Occipital lobe (tissue), 2 donors: ENCODE measurements around the gene CD34. TPM values are rescaled to one million over a fixed set of nuclear protein-coding genes. Genes with fewer than 3 reads are reported as not detected.
A peak's percentile ranks its signal among the peaks of the same experiment; 100 is the strongest.
"Not testable (repeated sequence)": the region's sequence is repeated elsewhere in the genome, so short reads cannot be mapped to it uniquely, and the experiment has no call there.

Experiments used
- DNase-seq: peaks from one replicate; lab custom pipeline; 2025; lab: John Stamatoyannopoulos, UW
- total RNA-seq: library from RNA; depleted of rRNA; stranded (reverse); fragments of >200 nt; gene quantifications from one replicate; pipeline ENCODE4 v1.2.3, GENCODE V29; 2014

Gene CD34
- total RNA-seq, 1 donor from 2014 or later: 1.6 TPM

DNA sequence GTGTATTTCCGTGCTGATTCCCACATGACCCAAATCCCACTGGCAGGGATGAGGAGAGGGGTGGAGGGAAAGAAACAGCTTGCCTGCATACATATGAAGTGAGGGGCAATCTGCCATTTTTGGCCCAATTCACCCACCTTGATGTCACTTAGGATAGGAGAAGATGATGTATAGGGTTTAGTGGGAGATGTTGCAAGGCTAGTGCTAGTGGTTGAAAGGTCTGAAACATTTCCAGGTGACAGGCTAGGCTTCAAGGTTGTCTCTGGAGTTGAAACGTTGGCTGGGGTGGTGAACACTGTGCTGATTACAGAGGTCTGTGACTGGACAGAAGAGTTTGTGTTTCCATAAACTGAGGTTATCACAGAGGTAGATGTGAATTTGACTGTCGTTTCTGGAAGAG is 12.1 kb downstream of the CD34 start:
- no peak for DNase-seq

DNA sequence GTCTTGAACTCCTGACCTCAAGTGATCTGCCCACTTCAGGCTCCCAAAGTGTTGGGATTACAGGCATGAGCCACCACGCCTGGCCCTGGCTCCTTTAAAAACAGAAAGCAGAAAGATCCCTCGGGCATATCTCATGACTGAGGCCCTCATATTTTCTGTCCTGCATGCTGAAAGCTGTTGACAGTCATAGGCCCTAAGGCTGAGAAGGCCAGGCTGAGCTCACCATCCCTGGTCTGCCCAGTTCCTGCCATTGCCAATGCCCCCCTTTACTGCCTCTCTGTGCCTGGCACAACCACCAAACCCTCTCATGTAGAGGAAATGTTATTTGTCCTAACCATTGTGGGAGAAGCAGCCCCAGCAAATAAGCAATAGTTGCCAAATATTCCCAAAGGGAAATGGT is 12.7 kb downstream of the CD34 start:
- no peak for DNase-seq

DNA sequence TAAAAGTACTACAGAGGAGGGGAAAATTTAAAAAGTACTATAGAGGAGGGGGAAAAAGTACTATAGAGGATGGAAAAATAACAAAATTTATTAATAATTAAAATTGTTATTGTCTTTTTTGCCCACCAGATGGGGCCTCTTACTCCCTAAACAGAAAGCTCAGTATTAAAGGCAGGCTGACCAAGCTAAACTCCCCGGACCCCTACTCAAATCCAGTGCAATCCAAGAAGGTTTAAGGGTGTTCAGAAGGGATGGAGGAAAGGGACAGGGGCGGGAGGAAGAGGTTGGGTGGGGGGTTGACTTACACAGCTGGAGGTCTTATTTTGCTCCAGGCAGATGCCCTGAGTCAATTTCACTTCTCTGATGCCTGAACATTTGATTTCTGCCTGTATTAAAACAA is 13.7 kb downstream of the CD34 start:
- DNase-seq: no peak

DNA sequence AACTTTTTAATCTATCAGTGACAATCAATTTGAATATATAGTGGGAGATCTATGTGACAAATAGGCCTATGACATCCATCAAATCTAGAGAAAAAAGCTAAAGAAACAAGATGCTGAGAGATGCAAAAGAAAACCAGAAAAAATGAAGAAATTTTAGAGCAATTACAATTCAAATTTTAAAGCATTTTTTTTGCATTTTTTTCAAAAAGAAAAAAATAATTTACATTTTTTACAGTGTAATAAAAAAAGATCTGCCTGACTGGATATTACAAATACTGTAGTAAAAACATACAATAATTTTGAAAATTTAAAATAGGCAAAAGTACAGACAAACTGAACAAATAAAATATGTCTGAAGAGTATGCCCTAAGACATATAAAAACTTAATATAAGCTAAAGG is 14.4 kb downstream of the CD34 start:
- DNase-seq: no peak

DNA sequence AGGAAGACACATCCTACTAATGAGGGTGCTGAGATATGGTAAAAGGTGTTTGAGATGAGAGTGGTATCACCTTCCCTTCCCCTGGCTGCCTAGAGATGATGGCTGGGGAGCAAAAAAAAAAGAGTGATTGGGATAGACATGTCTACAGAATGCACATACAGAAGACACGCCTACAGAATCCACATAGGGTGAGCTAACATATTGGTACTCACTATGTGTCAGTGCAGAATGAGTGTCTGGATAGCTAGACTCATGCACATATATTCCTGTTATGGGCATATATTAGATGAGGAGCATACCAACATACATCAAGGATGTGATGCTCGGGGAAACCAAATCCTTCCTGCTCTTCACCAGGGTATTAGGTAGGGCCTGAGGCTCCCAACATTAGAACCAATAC is 16.2 kb downstream of the CD34 start:
- DNase-seq: no peak

DNA sequence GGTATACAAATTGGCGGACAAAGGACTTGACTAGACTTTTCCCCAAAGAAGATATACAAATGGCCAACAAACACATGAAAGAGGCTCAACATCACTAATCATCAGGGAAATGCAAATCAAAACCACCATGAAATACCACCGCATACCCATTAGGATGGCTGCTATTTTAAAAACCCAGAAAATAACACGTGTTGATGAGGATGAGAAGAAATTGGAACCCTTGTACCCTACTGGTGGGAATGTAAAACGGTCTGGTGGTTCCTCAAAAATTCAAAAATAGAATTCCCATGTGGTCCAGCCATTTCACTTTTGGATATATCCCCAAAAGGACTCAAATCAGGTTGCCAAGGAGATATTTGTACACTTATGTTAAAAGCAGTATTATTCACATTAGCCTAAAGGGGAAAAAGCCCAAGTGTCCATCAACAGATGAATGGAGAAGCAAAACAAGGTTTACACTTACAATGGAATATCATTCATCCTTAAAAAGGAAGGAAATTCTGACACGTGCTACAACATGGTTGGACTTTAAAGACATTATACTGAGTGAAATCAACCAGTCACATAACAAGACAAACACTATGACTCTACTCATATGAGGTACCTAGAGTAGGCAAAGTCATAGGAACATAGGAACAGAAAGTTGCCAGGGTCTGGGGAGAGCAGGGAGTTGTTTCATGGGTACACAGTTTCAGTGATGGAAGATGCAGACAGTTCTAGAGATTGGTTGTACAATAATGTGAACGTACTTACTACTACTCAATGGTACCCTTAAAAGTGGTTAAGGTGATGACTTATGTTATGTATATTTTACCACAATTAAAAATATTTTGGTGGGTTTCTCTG is 17.0 kb downstream of the CD34 start:
- no peak for DNase-seq

DNA sequence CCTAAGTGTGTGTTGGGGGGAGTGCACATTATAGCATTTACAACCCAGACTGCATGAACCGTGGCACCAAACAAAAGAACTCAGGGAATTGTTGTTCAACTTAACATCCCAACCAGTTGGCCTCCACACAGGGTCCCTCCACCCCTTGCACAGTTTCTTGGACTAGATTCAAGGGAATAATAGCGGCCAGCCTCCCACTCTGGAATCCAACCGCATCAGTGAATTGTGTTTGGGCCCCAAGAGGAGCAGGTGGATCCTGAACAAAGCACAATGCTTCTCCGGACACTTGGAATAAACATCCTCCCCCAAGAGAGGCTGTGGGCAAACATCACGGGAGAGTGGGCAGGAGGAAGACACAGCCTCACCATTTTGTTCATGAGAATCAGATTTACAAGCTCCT is 18.2 kb downstream of the CD34 start:
- DNase-seq: no peak

DNA sequence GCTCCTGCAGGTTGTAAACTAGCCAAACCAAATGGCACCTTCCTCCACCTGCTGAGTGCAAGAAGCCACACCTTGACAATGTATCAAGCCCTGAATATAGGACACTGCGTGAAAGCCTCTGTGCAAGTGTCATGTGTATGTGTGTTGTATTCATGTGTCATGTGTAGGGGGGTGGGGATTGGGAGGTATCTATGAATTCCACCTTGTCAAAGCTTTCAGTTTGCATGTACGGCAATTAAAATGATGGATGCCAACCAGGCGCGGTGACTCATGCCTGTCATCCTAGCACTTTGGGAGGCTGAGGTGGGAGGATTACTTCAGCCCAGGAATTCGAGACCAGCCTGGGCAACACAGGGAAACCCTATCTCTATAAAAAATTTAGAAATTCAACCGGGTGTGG is 19.8 kb downstream of the CD34 start:
- no peak for DNase-seq

DNA sequence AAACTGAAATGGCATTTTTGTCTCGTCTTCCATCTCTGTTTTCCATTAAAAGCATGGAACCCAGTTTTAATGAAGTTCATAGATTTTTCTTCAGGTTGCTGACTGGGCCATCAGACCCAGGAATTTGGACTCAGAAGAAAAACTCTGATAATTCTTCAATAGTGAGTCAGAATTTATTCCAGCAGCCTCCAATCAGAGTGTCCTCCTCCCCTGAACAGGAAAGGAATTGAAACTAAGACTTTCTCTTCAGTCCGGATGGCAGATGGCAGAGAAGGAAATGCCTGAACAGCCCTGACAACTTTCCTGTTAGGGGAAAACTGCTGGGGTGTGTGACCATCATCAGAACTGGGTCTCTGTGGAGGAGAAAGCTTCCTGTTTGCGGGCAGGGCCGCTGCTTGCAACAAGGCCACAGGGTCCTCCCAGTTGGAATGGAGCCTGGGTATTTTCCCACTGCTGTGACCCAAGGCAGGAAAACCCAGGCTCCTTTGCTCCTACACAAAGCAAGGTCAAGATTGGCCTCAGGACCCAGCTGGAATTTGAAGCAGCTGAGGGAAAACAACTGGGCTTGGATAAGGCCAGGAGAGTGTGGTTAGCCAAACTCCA is 20.7 kb downstream of the CD34 start:
- DNase-seq: no peak

DNA sequence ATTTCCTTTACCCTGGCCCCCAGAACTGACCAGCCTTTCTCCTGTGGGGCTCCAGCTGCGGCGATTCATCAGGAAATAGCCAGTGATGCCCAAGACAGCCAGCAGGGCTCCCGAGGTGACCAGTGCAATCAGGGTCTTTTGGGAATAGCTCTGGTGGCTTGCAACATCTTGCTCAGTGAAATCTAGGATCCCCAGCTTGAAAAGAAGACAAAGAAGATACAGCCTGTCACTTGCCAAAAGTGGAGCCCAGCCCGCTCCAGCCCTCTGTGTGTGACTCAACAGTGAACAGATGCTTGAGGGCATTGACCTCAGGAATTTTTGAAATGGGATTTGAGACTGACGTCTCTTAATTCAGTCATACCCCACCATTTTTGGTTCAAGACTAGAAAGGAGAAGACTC is 22.3 kb downstream of the CD34 start:
- no peak for DNase-seq

DNA sequence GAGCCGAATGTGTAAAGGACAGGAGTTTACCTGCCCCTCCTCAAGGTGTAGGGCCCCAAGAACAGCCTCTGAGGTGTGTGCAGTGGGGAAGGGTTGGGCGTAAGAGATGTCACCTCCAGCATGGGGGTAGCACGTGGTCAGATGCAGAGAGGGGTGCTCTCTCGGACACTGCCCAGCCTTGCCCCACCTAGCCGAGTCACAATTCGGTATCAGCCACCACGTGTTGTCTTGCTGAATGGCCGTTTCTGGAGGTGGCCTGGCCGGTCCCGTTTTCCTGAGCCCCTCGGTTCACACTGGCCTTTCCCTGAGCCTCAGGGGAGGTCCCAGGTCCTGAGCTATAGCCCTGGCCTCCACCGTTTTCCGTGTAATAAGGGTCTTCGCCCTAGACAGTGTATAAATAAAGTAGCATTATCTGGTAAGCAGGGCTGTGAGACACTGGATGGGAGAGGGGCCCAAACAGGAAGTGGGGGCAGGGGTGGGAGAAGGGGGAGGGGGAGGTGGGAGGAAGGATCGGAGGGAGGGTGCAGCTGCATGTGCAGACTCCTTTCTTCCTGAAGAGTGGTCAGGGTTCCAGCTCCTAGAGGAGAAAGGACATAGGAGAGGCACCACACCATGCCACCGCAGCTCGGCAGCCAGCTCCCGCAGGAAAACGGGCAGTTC is 23.3 kb downstream of the CD34 start:
- no peak for DNase-seq

DNA sequence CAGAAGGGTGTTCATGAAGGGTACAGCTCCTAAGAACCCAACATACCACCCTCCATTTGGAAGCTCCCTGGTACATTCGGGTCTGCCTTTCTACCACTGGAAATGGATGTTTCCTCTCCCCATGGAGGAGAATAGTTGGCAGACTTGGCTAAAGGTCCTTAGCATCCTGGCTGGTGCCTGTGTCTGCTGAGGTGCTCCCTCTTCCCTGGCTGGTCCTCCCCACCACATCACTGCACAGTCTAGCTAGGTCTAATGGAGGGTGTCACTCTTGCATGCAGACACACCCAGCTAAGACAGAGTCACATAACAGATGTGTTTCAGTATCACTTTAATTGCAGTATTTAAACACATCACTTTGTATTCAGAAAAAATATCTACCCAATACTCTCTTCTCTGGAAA is 24.7 kb downstream of the CD34 start:
- DNase-seq: no peak

DNA sequence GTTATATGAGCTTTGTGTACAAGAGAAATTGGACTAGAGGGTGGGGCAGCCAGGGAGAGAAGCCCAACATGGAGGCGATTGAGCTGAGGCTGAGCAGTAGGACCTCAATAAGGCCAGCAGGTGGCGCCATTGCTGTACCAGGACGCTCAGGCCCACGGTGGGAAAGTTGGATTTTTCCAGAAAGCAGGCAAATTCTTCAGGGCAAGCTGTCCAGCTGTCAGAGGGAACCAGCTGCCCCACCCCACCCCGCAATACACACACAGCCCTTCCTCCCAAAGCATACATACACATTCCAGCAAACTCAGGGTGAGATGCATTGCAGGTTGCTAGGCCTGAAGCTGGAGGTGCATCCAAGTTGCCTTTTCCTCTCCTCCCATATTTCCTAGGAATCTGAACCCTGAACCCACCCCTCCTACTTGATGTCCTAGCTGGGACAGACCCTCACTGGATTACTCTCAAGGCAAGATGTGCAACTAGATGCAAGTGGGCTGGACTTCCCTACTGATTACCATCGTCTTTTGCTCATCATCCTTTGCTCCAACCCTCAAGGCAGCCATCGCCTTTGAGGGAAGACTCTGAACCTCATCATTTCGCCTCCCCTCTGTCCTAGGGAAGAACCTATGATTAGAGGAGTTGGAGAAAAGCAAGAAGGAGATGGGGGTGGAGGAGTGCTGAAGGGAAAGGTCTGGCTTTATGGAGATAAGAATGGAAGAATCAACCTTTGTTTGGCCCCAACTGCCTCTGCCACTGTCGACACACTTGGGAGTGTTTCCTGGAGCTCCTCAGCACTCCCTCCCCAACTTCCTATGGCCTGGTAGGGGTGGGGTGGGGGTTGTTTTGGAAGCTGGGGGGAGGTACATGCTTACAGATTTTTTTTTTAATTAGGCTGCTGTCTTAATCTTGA is 25.5 kb downstream of the CD34 start:
- DNase-seq: peak; percentile 69

DNA sequence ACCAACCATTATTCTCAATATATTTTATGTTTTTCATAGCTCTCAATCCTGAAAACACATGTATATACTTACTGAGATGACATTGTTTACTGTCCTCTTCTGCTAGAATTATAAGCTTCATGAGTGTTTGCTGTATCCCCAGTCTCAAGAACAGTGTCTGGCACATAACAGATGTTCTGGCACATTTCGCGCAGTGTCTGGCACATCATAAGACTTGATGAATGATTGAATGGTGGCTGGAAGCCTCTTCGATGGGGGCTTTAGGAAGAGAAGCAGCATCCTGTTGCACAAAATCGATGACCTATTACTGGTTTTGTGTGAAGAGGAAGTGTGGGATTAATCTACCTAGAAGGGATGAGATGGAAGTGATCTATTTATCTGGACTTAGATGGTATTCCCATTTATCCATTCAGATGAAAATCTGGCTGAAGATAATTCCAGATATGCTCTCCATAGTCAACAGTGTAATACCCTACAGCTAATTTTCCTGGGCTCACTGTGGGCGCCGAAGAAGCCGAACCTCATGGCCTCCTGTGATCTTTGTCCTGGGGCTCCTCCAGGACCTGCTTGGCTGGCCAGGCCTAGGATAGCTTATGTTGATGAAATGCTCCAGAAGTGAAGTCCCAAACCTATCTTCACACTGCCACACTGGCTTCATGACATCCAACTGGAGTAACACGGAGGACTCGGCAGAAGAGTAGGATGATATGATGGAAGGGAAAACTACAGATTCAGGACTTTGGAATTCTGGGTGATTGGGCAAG is 26.5 kb downstream of the CD34 start:
- DNase-seq: no peak

DNA sequence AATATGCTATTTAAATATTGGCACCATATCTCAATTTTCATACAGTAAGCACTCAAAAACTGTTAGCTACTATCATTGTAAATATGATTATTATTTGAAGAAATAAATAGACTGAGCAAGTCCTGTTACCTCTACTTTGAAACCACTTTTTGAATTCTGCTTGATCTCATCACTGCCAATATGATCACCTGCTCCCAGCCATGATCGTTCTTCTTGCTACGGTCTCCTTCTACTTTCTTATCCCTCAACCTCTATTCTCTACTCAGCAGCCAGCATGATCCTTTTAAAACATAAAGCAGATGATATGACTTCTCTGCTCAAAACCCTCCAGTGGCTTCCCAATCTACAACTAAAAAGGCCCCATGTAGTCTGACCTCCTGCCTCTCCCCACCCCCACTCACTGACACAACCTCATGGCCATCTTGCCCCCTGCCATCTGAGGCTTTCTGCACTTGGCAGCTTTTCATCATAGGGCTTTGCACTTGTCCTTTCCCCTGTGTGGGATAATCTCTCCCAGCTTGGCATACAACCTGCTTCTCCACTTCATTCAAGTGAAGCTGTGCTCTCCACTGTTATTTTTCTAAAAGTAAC is 27.2 kb downstream of the CD34 start:
- DNase-seq: no peak

DNA sequence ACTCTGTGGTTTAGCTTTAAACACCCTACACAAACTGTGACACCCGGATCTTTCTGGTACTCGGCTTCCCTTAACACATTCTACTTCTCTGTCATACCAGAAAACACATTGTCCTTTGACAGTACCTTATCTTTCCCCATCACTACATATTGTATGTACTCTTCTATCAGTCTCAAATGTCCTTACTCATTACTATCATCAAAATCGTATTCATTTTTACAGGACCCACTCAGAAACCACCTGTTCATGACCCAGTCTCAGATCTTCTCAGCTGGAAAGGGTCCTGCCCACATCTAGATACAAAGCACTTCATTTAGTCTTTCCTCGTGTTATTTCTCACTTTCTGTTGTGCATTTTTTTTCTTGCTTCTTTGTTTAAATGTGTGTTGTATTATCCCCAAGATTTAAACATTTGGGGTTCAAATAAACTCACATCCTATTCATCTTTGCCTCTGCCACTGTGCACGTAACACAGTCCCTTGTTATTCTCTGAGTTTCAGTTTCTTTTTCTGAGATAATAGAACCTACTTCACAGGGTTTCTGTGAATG is 27.7 kb downstream of the CD34 start:
- DNase-seq: no peak

DNA sequence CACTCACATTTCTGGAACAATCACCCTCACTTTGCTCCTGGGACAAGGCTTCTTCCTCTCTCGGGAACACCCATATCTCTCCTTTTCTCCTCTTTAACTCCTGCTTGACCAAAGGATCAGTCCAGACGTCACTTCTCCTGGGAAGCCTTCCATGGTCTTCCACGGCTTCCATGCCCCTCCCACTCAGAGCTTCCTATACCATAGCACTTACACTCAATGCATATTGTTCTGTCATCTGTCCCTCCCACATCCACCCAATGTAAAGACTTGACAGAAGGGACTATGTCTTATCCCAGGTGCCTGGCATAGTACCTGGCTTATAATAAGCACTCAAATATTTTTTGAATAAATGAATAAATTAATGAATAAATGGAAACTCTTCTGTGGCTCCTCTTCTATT is 28.2 kb downstream of the CD34 start:
- DNase-seq: no peak

DNA sequence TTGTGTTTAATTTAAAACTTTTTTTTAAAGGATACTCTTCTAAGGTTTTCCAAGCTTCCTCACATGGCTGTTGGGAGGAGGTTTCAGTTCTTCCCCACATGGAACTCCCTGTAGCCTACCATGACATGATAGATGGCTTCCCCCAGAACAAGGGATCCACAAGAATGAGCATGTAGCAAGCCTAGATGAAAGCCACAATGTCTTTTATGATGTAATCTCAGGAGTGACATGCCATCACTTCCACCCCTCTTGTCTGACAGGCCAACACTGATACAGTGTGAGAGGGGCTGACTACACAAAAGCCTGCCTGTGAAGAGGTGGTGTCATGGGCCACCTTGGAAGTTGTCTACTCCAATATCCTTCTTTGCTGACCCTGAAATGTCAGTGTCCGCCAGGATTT is 32.0 kb downstream of the CD34 start:
- no peak for DNase-seq

DNA sequence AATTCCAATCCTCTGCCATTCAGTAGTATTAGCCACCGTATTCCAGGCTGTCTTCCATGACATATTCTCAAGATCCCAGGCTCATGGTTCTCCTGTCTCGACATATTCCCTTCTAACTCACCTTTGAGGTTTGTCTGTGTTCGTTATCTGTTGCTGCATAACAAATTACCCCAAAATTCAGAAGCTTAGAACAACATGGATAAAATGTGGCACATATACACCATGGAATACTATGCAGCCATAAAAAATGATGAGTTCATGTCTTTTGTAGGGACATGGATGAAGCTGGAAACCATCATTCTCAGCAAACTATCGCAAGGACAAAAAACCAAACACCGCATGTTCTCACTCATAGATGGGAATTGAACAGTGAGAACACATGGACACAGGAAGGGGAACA is 33.0 kb downstream of the CD34 start:
- not testable (repeated sequence) for DNase-seq

DNA sequence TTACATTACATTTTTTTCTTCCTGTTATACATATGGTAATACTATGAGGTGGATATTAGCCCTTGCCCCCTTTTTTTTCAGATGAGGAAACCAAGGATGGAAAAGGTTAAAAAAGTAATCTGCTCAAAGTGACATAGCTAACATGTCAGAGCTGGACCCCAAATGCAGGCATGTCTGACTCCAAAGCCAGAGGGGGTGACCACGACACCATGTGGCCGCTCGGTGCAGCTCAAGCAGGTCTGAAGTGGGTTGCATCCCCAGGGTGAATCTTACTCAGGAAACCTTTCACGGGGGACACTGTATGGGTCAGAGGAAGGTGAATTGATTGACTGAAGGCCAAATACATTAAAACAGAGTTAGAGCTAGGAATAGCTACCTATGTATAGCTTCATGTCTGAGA is 34.8 kb downstream of the CD34 start:
- DNase-seq: no peak
